Fibroblast of skin of right biceps (primary cell): ENCODE measurements around the gene CBARP.
A peak's percentile ranks its signal among the peaks of the same experiment; 100 is the strongest.

Experiments used
- DNase-seq: peaks from one replicate; pipeline ENCODE4 v3.0.0-alpha.2; 2013

CBARP gene

DNA sequence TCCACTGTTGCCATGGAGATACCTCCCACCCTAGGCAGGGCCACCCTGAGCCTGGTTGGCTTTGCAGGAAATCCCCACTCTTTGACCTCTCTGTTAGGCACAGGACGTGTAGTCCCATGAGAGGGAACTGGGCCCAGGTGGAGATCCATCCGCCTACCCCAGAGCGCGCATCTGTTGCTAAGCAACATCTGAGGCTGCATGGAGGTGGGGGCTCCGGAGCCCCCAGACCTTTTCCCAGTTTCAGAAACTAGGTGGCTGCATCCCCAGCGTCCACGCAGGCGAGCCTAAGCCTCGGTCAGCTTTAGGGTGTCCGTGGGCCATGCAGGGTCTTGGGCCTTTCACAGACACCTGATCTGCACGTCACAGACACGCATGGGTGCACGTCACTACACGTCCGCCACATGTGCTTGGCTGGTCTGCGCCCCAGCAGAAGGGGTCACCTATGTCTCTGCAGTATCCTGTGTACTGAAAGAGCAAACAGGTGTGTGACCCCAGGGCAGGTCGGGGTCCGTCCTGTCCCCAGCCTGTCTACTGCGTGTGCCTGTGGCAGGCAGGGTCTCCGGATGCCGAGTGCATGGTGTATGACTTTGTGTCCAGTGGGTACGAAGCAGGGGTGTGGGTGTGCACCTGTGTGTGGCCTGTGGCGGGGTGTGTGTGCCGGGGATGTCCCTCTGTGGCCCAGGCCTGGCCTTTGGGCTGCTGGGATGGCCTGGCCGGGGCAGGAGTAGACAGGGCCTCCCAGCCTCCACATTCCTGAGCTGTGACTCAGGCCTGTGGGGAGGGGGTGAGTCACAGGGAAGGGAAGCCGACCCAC, 27.2 kb upstream of the CBARP start:
- peak; percentile 93 for DNase-seq

DNA sequence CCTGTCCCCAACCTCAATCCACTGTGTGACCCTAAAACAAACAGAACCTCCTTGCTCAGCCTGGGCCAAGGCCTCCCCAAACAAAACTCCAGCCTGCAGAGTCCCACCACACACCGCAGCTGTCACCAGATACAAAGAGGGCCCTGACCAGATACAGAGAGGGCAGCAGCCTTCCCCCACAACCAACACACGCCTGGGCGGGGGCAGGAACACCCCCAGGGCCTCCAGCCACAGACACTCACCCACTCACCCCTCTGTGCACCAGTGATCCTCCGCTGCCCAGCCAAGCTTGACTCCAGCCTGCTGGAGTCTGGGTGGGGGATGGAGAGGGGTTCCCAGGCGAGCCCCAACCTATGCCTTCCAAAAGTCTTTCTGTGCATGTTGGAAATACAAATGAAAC, 25.4 kb upstream of the CBARP start:
- no peak for DNase-seq

DNA sequence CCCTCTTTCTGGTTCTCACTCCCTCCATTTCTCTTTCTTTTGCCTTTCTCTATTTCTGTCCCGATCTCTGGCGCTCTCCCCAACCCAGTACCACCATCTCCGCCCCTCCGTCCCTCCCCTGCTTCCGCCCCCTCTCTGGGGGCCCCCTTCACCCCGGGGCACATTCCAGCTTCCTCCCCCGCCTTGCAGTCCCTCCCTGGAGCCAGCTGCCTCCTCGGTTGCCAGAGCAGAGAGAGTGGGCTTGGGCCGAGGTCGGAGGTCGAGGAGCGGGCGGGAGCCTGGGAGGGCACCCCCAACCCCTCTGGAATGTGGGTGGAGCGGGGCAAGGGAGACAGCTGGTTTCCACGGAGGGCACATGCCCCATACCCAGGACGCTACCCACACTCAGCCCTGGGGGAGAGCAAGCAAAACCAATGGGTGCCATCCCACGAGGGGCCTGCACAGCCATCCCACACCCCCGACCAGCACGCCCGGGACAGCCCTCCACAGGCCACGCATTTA, 24.9 kb upstream of the CBARP start:
- DNase-seq, result peak; percentile 44

GRCh38 chr19:1261798-1262622, 24.2 kb upstream of the CBARP start:
- peak; percentile 34 for DNase-seq

- DNase-seq, result no peak
Observed at GRCh38 chr19:1261538-1261797, 23.7 kb upstream of the CBARP start.

- DNase-seq, result peak; percentile 97
Observed at GRCh38 chr19:1260749-1261537, 23.1 kb upstream of the CBARP start.

DNA sequence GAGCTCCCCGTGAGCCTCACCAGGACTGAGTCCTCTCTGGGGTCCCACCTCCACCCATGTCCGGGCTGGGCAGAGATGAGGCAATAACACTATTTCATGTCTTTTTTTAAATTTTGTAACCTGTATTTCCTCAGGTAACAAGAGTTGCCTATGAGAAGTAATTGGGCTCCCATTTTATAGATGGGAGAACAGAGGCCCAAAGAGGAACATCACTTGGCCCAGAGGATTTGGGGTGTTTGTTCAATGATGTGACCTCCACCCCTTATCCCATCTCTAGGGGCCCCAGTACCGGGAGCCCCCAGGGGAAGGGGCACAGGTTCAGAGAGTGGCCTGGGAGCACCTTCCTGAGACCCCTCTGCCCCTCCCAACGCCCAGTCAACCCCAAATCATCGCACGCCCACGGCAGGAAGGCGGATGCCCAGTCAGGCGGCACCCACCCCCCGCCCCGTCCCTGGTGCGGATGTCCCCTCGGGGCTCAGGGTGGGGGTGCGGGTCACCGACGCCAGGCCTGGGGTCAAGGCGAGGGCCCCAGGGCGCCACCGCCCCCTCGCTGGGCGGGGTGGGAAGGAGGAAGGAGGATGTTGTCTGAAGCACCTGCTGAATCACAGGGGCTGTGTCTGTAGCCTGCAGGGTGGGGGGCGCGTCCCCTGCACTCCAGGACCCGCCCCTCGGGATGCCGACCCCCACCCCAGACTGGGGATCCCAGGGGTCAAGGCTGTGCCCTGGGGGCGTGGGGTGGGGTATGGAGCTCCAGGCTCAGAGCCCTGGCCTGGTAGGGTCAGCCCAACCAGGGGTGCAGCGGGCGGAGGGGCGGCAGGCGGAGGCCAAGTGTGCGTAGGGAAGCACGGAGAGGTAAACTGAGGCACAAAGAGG, 22.3 kb upstream of the CBARP start:
- peak; percentile 32 for DNase-seq

DNA sequence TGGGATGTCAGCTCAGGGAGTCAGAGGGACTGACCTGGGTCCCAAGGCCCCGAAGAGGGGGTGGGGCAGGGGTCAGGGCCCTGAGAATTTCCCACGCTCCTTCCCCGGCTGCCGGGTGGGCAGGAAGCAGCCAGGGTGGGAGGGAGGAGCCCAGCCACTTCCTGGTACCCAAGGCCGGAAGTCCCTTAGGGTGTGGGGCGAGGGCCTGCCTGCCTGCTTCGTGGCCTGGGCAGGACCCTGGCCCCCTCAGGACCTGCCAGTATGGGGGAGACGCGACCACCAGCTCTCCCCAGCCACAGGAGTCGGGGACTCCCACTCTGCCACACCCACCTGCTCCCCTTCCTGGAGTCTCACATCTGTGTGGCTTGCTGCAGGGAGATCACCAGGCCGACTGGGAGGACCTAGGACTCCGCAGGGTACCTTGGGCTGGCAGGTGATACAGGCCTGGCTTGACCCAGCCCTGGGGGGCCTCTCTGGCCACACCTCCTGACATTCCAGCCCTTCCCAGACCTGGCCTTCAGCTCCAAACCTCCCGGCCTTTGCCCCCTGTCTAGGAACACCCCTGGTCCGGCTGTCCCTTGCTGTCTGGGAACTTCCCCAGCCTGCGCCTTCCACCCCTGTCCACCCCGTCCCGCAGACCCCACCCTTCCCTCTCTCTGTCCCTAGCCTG, 21.5 kb upstream of the CBARP start:
- peak; percentile 68 for DNase-seq

GRCh38 chr19:1258707-1259205, 21.0 kb upstream of the CBARP start:
- no peak for DNase-seq

DNA sequence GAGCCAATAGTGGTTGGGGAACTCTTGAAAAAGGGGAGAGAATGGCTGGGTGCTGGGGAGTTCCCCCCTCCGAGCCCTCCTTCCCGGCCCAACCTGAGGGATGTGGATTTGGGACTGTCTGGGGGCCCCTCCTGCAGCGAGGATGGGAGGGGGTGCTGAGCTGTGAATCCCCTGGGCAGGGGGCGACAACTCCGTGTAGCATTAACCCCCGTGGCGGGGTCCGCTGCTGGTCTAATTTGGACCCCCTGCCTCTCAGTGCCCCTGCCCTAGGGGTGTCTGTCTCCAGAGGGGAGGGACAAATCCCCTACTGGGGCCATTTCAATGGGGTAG, 20.3 kb upstream of the CBARP start:
- DNase-seq, result no peak

- DNase-seq, result no peak
Observed at GRCh38 chr19:1257475-1258162, 19.8 kb upstream of the CBARP start.

GRCh38 chr19:1256646-1257474, 19.1 kb upstream of the CBARP start:
- no peak for DNase-seq

DNA sequence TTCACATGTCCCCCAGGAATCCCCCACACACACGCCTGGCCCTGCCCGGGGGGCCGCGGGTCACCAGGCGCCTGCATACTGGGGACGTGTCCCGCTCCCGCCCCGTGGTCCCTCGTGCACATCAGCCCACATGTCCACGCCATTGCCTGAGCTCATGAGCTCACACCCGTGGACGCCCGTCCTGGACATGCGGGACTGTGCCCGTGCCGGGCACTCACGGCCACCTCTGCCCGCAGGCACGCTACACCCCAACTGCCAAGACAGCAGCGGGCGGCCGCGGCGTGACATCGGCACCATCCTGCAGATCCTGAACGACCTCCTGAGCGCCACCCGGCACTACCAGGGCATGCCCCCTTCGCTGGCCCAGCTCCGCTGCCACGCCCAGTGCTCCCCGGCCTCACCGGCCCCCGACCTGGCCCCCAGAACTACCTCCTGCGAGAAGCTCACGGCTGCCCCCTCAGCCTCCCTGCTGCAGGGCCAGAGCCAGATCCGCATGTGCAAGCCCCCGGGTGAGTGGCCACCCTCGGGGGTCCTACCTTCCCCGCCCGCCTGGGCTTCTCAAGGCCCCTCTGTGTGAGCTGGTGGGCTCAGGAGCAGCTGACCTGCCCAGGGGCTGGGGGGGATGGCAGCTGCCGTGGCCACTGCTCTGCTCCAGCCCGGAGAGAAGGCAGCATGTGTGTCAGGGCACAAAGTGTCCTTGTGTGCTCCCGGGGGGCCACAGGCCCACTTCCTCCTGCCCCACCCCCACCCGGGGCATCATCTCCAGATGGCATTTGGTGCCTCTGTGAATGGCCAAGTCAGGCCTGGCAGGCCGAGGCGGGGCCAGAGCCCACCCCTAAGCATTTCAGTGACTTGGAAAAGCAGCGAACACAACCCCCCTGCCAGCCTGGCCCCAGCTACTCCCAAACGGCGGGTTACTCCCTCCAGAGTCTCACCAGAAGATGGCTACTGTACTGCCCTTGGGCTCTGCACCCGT, 17.7 kb upstream of the CBARP start:
- DNase-seq, result no peak

GRCh38 chr19:1254530-1255185, 16.9 kb upstream of the CBARP start:
- no peak for DNase-seq

GRCh38 chr19:1254081-1254527, 16.3 kb upstream of the CBARP start:
- DNase-seq, result no peak

GRCh38 chr19:1253514-1254080, 15.8 kb upstream of the CBARP start:
- DNase-seq, result no peak

DNA sequence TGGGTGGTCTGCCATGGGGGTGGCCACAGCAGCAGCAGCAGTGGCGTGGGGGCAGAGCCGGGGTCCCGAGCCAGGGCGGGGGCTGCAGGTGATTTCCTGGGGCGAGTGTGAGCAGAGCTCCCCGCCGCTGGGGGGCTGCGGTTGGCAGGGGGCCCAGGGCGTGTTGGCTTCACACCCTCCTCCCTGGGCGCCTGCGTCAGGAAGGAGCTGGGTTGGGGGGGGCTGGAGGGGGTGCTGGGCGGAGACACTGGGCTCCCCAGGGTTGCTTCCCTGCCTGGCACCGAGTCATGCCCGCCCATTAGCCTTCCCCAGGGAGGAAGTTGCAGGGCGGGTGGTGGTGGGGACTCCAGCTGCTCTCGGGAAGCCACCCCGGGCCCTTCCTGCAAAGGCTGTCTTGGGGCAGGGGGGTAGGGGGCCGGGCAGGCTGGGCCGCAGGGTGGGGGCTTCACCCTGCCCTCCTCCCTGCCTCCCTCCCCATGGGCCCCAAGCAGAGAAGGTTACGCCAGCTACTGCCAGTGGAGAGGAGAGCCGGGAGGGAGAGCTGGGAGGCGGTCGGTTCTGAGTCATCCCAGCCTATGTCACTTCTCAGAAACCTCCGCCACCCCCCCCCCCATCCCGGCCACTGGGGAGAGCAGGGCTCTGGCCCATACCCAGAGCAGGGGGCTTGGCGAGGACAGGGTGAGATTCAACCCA, 15.2 kb upstream of the CBARP start:
- peak; percentile 99 for DNase-seq
